Common myeloid progenitor, CD34-positive (primary cell): ENCODE measurements around the gene TPX2.

ENCODE experiments used
- CTCF ChIA-PET: fragments of 350-600 bp; sonication (Branson Sonifier 250); formaldehyde crosslinking; loops from one replicate; lab custom pipeline; 2021; ENCODE audit warnings: antibody characterized with exemption; lab: Charles Lee
- POLR2A ChIA-PET: fragments of 350-600 bp; sonication (Branson Sonifier 250); formaldehyde crosslinking; loops from one replicate; lab custom pipeline; 2021; ENCODE audit warnings: antibody characterized with exemption; lab: Charles Lee
- DNase-seq, 3 donors: peaks; one replicate each; pipeline versions ENCODE4 v3.0.0 to v3.0.0-alpha.2; 2013
- H3K27ac ChIP-seq, 2 experiments: 1 replicate in 1 of 2; 2 replicates in 1 of 2; pipeline ENCODE4 v1.7.0; 2013; ENCODE audit warnings: inconsistent platforms in 2 of 2, low read length in 2 of 2, mild to moderate bottlenecking in 2 of 2, low read depth in 1 of 2, moderate library complexity in 1 of 2; ENCODE audit not compliant: severe bottlenecking in 2 of 2, insufficient read depth in 1 of 2, poor library complexity in 1 of 2
- H3K27me3 ChIP-seq, 5 experiments: replicated peaks in 2 of 5; 1 replicate in 3 of 5; 2 replicates in 2 of 5; pipeline versions ENCODE4 v1.6.1 to v1.7.0; 2013; ENCODE audit warnings: low read length in 4 of 5, mild to moderate bottlenecking in 2 of 5, moderate library complexity in 2 of 5, inconsistent platforms in 1 of 5; ENCODE audit not compliant: insufficient read depth in 5 of 5, control insufficient read depth in 4 of 5
- H3K36me3 ChIP-seq, 4 experiments: 1 replicate in 2 of 4; 2 replicates in 2 of 4; pipeline versions ENCODE4 v1.6.1 to v1.7.0; 2013; ENCODE audit warnings: low read length in 3 of 4, control low read depth in 1 of 4, mild to moderate bottlenecking in 1 of 4; ENCODE audit not compliant: control insufficient read depth in 4 of 4, insufficient read depth in 4 of 4
- H3K4me1 ChIP-seq, 4 experiments: 1 replicate in 3 of 4; 2 replicates in 1 of 4; pipeline versions ENCODE4 v1.6.1 to v1.7.1; 2013; ENCODE audit warnings: low read length in 3 of 4, mild to moderate bottlenecking in 3 of 4, control low read depth in 1 of 4, inconsistent platforms in 1 of 4, moderate library complexity in 1 of 4; ENCODE audit not compliant: control insufficient read depth in 4 of 4, insufficient read depth in 4 of 4; ENCODE audit errors: control extremely low read depth in 1 of 4
- H3K4me3 ChIP-seq, 7 experiments: 1 replicate in 4 of 7; 2 replicates in 3 of 7; pipeline versions ENCODE4 v1.5.1 to v1.7.0; 2013; ENCODE audit warnings: mild to moderate bottlenecking in 7 of 7, low read length in 6 of 7, moderate library complexity in 6 of 7, inconsistent platforms in 2 of 7, low read depth in 2 of 7, control low read depth in 1 of 7; ENCODE audit not compliant: insufficient read depth in 4 of 7, control insufficient read depth in 1 of 7; ENCODE audit errors: extremely low read depth in 1 of 7
- H3K9me3 ChIP-seq, 5 experiments: 1 replicate in 4 of 5; 2 replicates in 1 of 5; pipeline versions ENCODE4 v1.6.1 to v1.7.1; 2013; ENCODE audit warnings: low read length in 4 of 5, mild to moderate bottlenecking in 2 of 5, inconsistent platforms in 1 of 5, low read depth in 1 of 5, moderate library complexity in 1 of 5; ENCODE audit not compliant: control insufficient read depth in 4 of 5, insufficient read depth in 2 of 5; ENCODE audit errors: control extremely low read depth in 1 of 5
- WGBS: methylation state at CpG from one replicate; pipeline ENCODE4 v1.1.5; 2013; ENCODE audit not compliant: insufficient coverage; 5-methylcytosine and 5-hydroxymethylcytosine counted together

TPX2 gene

DNA sequence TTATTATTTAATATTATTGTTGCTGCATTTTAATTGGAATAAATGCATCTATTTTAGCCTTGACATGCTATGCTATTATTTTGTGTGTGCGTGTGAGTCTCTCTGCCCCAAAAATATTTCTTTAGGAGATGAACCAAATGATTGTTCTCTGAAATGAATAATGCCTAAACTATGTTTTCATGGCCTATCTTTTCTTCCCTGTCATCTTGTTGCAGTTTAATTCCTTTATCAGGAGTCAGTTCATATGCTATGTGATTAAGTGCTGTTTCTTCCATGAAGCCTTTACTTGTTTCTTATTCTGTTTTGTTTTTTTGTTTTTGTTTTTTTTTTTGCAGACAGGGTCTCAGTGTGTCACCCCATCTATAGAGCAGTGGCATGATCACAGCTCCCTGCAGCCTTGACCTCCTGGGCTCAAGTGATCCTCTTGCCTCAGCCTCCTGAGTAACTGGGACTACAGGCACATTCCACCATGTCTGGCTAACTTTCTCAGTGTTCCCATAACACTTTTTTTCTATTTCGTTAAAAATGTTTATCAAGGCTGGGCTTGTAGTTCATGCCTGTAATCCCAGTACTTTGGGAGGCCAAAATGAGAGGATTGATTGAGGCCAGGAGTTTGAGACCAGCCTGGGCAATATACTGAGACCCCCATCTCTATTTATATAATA lies 25.7 kb downstream of the TPX2 start:
- no peak for DNase-seq
- Histone ChIP-seq H3K4me1 (no peaks in the 10 kb centered on the region), H3K9me3 (no peaks in the 10 kb centered on the region), H3K4me3 (no peak overlapping the region), H3K27me3 (no peaks in the 10 kb centered on the region), H3K36me3 (peaks cover 8 to 55% (median 22%) of the 10 kb centered on the region in 4 experiments), H3K27ac (no peak overlapping the region)
- ChIA-PET CTCF (no interaction called here), POLR2A (no interaction called here)
- no CpG with 5 or more reads among the region's 2 CpGs for WGBS

GRCh38 chr20:31767805-31768204 lies 28.7 kb downstream of the TPX2 start:
- Histone ChIP-seq H3K4me3 (no peak overlapping the region), H3K27me3 (no peaks in the 10 kb centered on the region), H3K4me1 (no peaks in the 10 kb centered on the region), H3K36me3 (peaks cover 5 to 64% (median 28%) of the 10 kb centered on the region in 4 experiments), H3K9me3 (no peaks in the 10 kb centered on the region), H3K27ac (no peak overlapping the region)
- WGBS = 100% methylated on average over 1 of the region's 3 CpGs
- DNase-seq = no peak
- ChIA-PET CTCF (interaction anchor here (0.6 kb wide), 1 partner anchor 48 kb away, joined by 3 read pairs; no protein-coding TSS in a partner anchor), POLR2A (interaction anchor here (0.6 kb wide), 1 partner anchor 25 kb away, joined by 5 read pairs; no protein-coding TSS in a partner anchor)

- no peaks in the 10 kb centered on the region for H3K4me1 ChIP-seq
- H3K9me3 ChIP-seq = no peaks in the 10 kb centered on the region
- no peak overlapping the region for H3K4me3 ChIP-seq
- H3K27ac ChIP-seq = no peak overlapping the region
- CTCF ChIA-PET = no interaction called here
- no peaks in the 10 kb centered on the region for H3K27me3 ChIP-seq
- DNase-seq = no peak
- whole genome bisulfite sequencing = 94% methylated on average over 2 of the region's 5 CpGs
- POLR2A ChIA-PET = no interaction called here
- peaks cover 5 to 62% (median 25%) of the 10 kb centered on the region in 4 experiments for H3K36me3 ChIP-seq
Measured at GRCh38 chr20:31769681-31770080, 30.6 kb downstream of the TPX2 start.

DNA sequence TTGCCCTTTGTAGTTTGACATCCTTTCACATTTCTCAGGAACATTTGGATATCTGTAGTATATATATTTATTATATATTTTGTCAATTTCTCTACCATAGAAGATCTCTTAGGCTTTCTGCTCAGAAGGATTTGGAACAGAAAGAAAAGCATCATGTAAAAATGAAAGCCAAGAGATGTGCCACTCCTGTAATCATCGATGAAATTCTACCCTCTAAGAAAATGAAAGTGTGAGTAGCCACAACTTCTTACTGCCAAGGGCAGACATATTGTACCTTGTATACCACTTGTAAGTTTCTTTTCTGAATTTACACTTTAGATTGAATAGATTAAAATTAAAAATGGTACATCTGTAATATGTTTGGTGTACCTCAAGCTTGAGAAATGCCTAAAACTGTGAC lies 31.2 kb downstream of the TPX2 start:
- Histone ChIP-seq H3K27me3 (no peaks in the 10 kb centered on the region), H3K4me1 (no peaks in the 10 kb centered on the region), H3K4me3 (no peak overlapping the region), H3K27ac (no peak overlapping the region), H3K9me3 (no peaks in the 10 kb centered on the region), H3K36me3 (peaks cover 5 to 58% (median 23%) of the 10 kb centered on the region in 4 experiments)
- no peak for DNase-seq
- POLR2A ChIA-PET = no interaction called here
- 67% methylated on average over 1 of the region's 1 CpG for WGBS
- CTCF ChIA-PET = no interaction called here

DNA sequence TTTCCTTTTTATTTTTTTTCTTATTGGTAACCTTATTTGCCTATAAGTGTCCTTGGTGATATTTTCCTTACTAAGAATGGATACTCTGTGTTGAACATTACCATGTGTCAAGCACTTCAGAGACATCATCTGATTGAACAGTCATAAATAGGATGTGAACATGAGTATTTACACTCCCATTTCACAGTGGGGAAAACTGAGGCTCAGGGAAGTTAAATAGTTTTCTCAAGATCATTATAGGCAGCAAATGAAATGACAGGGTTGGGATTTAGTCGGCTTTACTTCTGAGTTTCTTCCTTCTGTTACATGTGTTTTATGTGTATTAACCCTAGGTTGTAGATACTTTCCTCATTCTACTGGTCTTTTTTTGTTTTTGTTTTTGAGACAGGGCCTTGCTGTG lies 35.3 kb downstream of the TPX2 start:
- no peaks in the 10 kb centered on the region for H3K4me1 ChIP-seq
- CTCF ChIA-PET = no interaction called here
- peaks cover 3 to 62% (median 29%) of the 10 kb centered on the region in 4 experiments for H3K36me3 ChIP-seq
- H3K4me3 ChIP-seq = no peak overlapping the region
- no peaks in the 10 kb centered on the region for H3K27me3 ChIP-seq
- POLR2A ChIA-PET = no interaction called here
- no CpG with 5 or more reads among the region's 1 CpG for WGBS
- no peaks in the 10 kb centered on the region for H3K9me3 ChIP-seq
- DNase-seq = no peak
- H3K27ac ChIP-seq = no peak overlapping the region

DNA sequence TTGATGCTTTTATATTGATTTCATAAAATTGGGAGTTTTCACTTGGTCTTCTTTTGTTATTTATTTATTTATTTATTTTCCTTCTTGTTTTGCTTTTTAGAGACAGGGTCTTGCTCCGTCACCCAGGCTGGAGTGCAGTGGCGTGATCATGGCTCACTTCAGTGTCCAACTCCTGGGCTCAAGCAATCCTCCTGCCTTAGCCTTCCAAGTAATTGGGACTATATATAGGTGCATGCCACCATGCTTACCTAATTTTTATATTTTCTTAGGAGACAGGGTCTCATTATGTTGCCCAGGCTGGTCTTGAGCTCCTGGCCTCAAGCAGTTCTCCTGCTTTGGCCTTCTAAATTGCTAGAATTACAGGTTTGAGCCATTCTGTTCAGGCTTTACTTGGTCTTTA lies 41.7 kb downstream of the TPX2 start:
- POLR2A ChIA-PET = interaction anchor here (0.6 kb wide), 1 partner anchor 26 kb away, joined by 5 read pairs; no protein-coding TSS in a partner anchor

GRCh38 chr20:31781945-31782344 lies 42.9 kb downstream of the TPX2 start:
- 96% methylated on average over 4 of the region's 4 CpGs for WGBS
- Histone ChIP-seq H3K9me3 (no peaks in the 10 kb centered on the region), H3K27ac (no peak overlapping the region), H3K4me3 (no peak overlapping the region), H3K27me3 (no peaks in the 10 kb centered on the region), H3K36me3 (peaks cover 20 to 80% (median 54%) of the 10 kb centered on the region in 4 experiments), H3K4me1 (no peaks in the 10 kb centered on the region)
- DNase-seq = no peak
- POLR2A ChIA-PET = no interaction called here
- CTCF ChIA-PET = no interaction called here

More for the DNA sequence above, 41.7 kb downstream of the TPX2 start:
- CTCF ChIA-PET = no interaction called here
- no peaks in the 10 kb centered on the region for H3K27me3 ChIP-seq
- DNase-seq = no peak
- no peak overlapping the region for H3K27ac ChIP-seq
- peaks cover 17 to 78% (median 50%) of the 10 kb centered on the region in 4 experiments for H3K36me3 ChIP-seq
- no peak overlapping the region for H3K4me3 ChIP-seq
- no CpG with 5 or more reads among the region's 2 CpGs for WGBS
- no peaks in the 10 kb centered on the region for H3K4me1 ChIP-seq
- H3K9me3 ChIP-seq = no peaks in the 10 kb centered on the region
